ENCODE results near the gene CUX1. TPM values are rescaled to one million over a fixed set of nuclear protein-coding genes. Genes with fewer than 3 reads are reported as not detected.

CUX1 gene
- total RNA-seq, 1 experiment from 2014 or later = 54.8 TPM

DNA sequence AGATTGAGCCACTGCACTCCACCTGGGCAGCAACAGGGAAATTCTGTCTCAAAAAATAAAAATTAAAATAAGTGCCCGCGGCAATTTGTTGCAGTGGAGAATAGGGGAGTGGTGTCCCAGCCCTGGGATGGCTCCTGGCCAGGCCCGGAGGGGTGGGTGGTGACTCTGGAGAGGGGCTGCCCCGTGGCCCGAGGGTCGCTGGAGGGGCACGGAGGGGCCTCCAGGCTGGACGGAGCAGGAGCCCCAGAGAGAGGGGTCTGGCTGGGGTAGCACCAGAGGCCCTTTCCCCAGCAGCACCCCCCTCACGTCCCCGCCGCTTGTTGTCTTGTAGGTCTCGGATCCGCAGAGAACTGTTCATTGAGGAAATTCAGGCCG is 430.6 kb downstream of the CUX1 start:
- Mint-ChIP-seq H3K36me3 (ENCODE audit: insufficient read depth, unreplicated experiment) (no peaks in the 10 kb centered on the region), H3K9me3 (ENCODE audit: low read depth, unreplicated experiment) (no peaks in the 10 kb centered on the region), H3K4me3 (ENCODE audit: low read depth, unreplicated experiment) (no peak overlapping the region), H3K4me1 (ENCODE audit: low read depth, unreplicated experiment) (no peaks in the 10 kb centered on the region), H3K27ac (ENCODE audit: unreplicated experiment) (no peak overlapping the region), H3K27me3 (ENCODE audit: unreplicated experiment) (no peaks in the 10 kb centered on the region)
- DNase-seq = no peak
- BruUV-seq (replicated peaks) = no TSS peak
- CTCF ChIA-PET = no interaction called here
- TF ChIP-seq, protein P1, sequence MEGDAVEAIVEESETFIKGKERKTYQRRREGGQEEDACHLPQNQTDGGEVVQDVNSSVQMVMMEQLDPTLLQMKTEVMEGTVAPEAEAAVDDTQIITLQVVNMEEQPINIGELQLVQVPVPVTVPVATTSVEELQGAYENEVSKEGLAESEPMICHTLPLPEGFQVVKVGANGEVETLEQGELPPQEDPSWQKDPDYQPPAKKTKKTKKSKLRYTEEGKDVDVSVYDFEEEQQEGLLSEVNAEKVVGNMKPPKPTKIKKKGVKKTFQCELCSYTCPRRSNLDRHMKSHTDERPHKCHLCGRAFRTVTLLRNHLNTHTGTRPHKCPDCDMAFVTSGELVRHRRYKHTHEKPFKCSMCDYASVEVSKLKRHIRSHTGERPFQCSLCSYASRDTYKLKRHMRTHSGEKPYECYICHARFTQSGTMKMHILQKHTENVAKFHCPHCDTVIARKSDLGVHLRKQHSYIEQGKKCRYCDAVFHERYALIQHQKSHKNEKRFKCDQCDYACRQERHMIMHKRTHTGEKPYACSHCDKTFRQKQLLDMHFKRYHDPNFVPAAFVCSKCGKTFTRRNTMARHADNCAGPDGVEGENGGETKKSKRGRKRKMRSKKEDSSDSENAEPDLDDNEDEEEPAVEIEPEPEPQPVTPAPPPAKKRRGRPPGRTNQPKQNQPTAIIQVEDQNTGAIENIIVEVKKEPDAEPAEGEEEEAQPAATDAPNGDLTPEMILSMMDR (IDR thresholded peaks at IDR 0.05; ENCODE audit: unreplicated experiment) = no peak
- intact Hi-C loops (cut with micrococcal nuclease; ENCODE audit: unreplicated experiment) = no loop called here

DNA sequence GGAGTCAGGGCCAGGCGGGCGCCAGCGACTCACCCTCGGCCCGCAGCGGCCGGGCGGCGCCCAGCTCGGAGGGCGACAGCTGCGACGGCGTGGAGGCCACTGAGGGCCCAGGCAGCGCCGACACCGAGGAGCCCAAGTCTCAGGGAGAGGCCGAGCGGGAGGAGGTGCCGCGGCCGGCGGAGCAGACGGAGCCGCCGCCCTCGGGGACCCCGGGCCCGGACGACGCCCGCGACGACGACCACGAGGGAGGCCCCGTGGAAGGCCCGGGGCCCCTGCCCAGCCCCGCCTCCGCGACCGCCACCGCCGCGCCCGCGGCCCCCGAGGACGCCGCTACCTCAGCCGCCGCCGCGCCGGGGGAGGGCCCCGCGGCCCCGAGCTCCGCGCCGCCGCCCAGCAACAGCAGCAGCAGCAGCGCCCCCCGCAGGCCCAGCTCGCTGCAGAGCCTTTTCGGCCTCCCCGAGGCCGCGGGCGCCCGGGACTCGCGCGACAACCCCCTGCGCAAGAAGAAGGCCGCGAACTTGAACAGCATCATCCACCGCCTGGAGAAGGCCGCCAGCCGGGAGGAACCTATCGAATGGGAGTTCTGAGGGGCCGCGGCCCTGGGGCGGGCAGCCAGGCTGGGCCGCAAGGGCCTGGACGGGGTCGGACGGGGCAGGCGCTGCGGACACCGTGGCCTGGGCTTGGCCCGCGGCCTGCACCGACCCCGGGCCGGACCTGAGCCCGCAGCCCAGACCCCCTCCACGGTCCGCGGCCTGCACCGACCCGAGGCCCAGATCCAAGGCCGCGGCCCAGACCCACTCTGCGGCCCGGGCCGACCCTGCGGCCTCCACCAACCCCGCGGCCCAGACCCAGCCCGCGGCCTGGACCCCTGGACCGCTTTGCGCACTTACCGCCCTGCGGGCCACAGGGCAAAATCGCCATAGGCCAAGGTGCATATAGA is 431.3 kb downstream of the CUX1 start:
- no TSS peak for BruUV-seq (replicated peaks)
- no peak for DNase-seq
- no peaks in the 10 kb centered on the region for H3K4me1 Mint-ChIP-seq (ENCODE audit: low read depth, unreplicated experiment)
- no peak overlapping the region for H3K27ac Mint-ChIP-seq (ENCODE audit: unreplicated experiment)
- CTCF ChIA-PET = no interaction called here
- H3K36me3 Mint-ChIP-seq (ENCODE audit: insufficient read depth, unreplicated experiment) = no peaks in the 10 kb centered on the region
- H3K9me3 Mint-ChIP-seq (ENCODE audit: low read depth, unreplicated experiment) = no peaks in the 10 kb centered on the region
- intact Hi-C loops (cut with micrococcal nuclease; ENCODE audit: unreplicated experiment) = no loop called here
- no peak overlapping the region for H3K4me3 Mint-ChIP-seq (ENCODE audit: low read depth, unreplicated experiment)
- no peaks in the 10 kb centered on the region for H3K27me3 Mint-ChIP-seq (ENCODE audit: unreplicated experiment)
- TF ChIP-seq, protein P1 (IDR thresholded peaks at IDR 0.05; ENCODE audit: unreplicated experiment) = no peak

DNA sequence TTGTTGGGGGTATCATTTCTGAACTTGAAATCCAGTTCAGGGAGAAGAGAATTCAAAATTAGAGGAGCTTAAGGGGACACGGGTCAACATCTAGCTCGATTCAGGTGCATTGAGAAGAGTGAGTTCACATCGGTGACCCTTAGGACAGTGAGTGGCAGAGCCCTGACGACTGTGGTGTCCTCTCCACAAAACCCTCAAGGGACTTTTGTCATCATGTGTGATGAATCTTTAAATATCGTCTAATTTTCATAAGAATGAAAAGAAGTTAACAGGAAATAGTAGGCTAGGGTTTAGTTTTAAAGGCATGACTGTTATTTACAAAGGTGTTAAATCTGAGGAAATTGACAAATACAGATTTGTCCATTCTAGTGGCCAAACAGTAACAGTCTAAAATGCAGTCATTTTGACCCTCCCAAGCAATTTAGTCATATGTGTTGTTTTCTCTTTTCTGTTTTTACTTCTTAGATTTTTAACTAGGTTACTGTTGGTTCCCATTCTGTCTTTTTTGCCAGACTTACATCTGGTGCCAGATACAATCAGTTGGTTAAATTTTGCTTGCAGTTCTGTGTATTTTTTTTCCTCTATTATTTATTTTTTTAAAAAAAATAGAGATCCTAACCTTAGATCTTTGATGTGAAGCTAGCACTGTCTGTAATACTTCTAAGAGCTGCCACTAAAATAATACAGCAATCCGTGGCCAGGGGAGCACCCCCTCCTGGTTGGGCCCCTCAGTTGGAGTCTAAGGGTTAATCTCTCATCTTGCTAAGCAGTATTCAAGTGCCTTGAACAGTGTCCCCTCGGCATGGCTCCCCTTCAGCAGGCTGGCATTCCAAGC is 434.3 kb downstream of the CUX1 start:
- H3K9me3 Mint-ChIP-seq (ENCODE audit: low read depth, unreplicated experiment) = no peaks in the 10 kb centered on the region
- TF ChIP-seq, protein P1 (IDR thresholded peaks at IDR 0.05; ENCODE audit: unreplicated experiment) = no peak
- H3K27me3 Mint-ChIP-seq (ENCODE audit: unreplicated experiment) = no peaks in the 10 kb centered on the region
- no peak overlapping the region for H3K27ac Mint-ChIP-seq (ENCODE audit: unreplicated experiment)
- no peak overlapping the region for H3K4me3 Mint-ChIP-seq (ENCODE audit: low read depth, unreplicated experiment)
- DNase-seq = no peak
- no peaks in the 10 kb centered on the region for H3K4me1 Mint-ChIP-seq (ENCODE audit: low read depth, unreplicated experiment)
- no peaks in the 10 kb centered on the region for H3K36me3 Mint-ChIP-seq (ENCODE audit: insufficient read depth, unreplicated experiment)
- no TSS peak for BruUV-seq (replicated peaks)
- intact Hi-C loops (cut with micrococcal nuclease; ENCODE audit: unreplicated experiment) = no loop called here
- CTCF ChIA-PET = no interaction called here

DNA sequence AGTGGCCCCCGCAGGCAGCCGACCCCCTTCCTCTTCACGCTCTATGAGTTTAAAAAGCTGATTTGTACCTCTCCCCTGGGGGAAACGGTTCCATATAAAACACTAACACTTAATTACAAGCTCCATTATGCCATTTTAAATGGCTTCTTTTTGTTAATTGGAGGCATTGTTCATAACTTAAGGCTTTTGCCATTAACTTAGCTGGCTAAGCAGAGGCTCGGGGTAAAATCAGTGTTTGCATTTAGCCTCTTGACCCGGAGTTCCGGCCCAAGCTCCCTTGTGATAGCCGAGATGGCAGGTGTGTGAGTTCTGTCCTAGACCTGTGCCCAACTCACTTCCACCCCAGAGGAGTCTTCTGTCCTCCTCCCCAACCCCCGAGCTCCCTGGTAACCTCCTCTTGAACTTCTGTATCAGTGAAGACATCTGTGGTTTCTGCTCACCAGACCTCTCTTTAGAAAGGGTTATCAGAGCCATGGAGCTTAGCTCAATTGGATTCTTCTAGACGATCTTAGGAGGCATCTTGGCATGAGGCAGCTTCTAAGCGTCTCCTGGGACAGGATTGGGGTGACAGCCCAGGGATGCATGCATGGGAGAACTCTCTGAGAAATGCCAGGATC is 435.0 kb downstream of the CUX1 start:
- Mint-ChIP-seq H3K4me1 (ENCODE audit: low read depth, unreplicated experiment) (no peaks in the 10 kb centered on the region), H3K36me3 (ENCODE audit: insufficient read depth, unreplicated experiment) (no peaks in the 10 kb centered on the region), H3K4me3 (ENCODE audit: low read depth, unreplicated experiment) (no peak overlapping the region), H3K27ac (ENCODE audit: unreplicated experiment) (no peak overlapping the region), H3K27me3 (ENCODE audit: unreplicated experiment) (no peaks in the 10 kb centered on the region), H3K9me3 (ENCODE audit: low read depth, unreplicated experiment) (no peaks in the 10 kb centered on the region)
- no peak for DNase-seq
- intact Hi-C loops (cut with micrococcal nuclease; ENCODE audit: unreplicated experiment) = no loop called here
- BruUV-seq (replicated peaks) = no TSS peak
- CTCF ChIA-PET = no interaction called here
- TF ChIP-seq, protein P1 (IDR thresholded peaks at IDR 0.05; ENCODE audit: unreplicated experiment) = no peak
